GM12801 (cell line): ENCODE measurements around the gene TEDC1.

Source experiments
- CTCF ChIP-seq: IDR thresholded peaks from one replicate; pipeline ENCODE4 v1.5.1; 2011; ENCODE audit warnings: control low read depth; ENCODE audit not compliant: insufficient read length; ENCODE audit errors: extremely low read depth

Gene TEDC1

DNA sequence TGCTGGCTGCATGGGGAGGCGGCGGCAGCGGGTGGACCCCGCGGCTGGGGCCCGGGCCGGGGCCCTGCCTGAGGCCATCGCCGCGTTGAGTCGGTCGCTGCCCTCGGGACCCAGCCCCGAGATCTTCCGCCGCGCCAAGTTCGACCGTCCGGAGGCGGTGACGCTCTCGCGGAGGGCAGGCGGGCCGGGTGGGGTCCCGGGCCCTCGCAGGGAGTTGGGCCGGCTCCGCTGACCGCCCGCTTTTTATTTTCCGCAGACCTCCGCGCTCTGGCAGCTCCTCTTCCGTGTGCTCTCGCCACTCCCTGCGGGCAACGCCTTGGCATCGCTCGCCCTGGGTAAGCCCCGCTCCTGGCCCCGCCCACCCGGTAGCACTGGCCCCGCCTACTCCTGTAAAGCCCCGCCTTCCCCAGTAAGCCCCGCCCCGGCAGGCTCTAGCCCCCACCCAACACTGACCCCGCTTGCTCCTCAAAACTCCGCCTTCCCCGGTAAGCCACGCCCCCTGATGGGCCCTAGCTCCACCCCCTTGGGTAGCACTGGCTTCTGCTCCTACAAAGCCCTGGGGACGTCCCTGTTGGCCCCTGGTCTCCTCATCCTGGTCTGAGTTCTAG lies 424 bp downstream of the TEDC1 start:
- no peak for TF ChIP-seq CTCF

GRCh38 chr14:105492031-105492970 lies 1.3 kb downstream of the TEDC1 start:
- TF ChIP-seq CTCF = no peak

GRCh38 chr14:105492971-105493871 lies 2.2 kb downstream of the TEDC1 start:
- TF ChIP-seq CTCF = no peak

DNA sequence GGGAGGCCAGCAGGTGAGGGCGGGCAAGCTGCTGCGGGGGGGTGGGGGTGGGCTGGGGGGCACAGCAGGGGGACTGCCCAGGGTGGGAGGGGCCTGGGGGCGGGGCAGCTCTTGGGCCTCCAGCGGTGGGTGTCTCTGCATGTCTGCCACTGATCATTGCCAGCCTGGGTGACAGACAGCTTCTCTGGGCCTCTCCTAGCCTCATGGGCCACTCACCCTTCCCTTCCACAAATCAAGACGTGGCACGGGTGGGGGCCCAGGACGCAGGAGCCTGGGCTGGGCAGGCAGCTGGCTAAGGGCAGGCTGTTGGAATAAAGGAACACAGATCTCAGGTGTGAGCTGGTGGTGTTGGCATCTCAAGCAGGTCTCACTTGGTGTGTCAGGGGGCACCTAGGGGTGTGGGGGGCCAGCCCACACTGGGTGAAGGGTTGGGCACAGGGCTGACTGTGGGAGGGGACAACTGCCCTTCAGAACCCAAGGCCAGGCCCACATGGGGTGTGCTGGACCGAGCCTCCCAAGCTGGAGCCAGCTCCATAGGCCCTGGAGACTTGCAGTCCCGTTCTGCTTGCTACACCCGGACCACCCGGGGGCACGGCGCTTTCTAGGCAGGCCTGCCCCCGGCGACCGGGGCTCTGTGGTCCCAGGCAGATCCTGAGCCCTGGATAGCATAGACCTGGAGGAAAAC lies 3.0 kb downstream of the TEDC1 start:
- TF ChIP-seq CTCF = no peak

- TF ChIP-seq CTCF = no peak
Measured at GRCh38 chr14:105494606-105494929, 3.5 kb downstream of the TEDC1 start.

DNA sequence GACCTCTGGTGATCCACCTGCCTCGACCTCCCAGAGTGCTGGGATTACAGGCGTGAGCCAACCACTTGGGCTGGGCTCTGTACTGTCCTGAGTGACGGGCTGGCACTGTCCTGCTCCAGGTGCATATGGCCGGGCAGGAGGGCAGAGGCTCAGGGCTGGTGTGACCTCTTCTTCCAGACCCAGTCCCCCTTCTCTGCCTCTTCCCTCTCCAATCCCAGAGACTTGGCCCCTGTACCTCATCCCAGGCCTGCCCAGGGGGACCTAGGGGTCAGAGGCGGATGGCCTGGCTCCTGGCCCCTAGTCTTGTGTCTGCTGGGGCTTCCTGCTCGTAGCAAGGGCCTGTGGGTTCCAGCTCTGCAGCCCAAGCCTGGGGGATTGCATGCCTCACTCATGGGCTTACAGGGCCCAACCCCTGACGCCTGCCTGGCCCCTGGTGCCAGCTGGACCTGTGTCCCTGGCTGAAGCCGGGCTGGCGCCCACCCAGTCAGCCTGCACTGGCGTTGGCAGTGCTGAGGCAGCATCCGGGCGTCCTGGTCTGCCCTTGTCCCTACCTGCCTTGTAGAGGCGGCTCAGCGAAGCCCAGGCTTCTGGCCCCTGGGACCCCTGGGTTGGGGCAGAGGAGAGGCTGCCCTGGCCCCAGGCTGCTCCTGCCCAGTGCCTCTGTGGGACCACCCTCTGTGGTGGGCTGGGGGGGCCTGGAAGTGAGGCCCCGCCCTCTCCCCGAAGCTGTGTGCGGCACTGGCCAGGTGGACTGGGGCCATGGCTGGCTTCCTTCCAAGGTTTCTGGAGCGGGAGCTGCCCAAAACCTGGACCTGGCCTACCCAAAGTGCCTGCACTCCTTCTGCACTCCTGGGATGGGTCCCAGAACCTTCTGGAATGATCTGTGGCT lies 4.3 kb downstream of the TEDC1 start:
- TF ChIP-seq CTCF = no peak
